Prostate gland (tissue), 2 donors: ENCODE data around the gene TSC22D4.

Experiments
- CTCF ChIP-seq, 4 experiments: fragments of 200-600 bp in 2 of 4; fragments of 450-650 bp in 2 of 4; sonication (generic) in 2 of 4; IDR thresholded peaks; 1 replicate in 3 of 4; 2 replicates in 1 of 4; pipeline ENCODE4 v1.5.1; 2016 to 2019; ENCODE audit warnings: antibody characterized with exemption in 4 of 4, mild to moderate bottlenecking in 2 of 4, moderate library complexity in 2 of 4
- POLR2A ChIP-seq: fragments of 450-650 bp; IDR thresholded peaks from one replicate; pipeline ENCODE4 v1.6.1; 2016; ENCODE audit warnings: antibody characterized with exemption, mild to moderate bottlenecking

GRCh38 chr7:100484673-100485045 lies 5.6 kb upstream of the TSC22D4 start:
- TF ChIP-seq CTCF (IDR thresholded peaks at IDR 0.05) (no peak), POLR2A (no peak)
